Prostate gland (tissue), 2 donors: Measurements from ENCODE around the gene GFM1.

Experiments
- CTCF ChIP-seq, 4 experiments: fragments of 200-600 bp in 2 of 4; fragments of 450-650 bp in 2 of 4; sonication (generic) in 2 of 4; IDR thresholded peaks; 1 replicate in 3 of 4; 2 replicates in 1 of 4; pipeline ENCODE4 v1.5.1; 2016 to 2019; ENCODE audit warnings: antibody characterized with exemption in 4 of 4, mild to moderate bottlenecking in 2 of 4, moderate library complexity in 2 of 4
- POLR2A ChIP-seq: fragments of 450-650 bp; IDR thresholded peaks from one replicate; pipeline ENCODE4 v1.6.1; 2016; ENCODE audit warnings: antibody characterized with exemption, mild to moderate bottlenecking

DNA sequence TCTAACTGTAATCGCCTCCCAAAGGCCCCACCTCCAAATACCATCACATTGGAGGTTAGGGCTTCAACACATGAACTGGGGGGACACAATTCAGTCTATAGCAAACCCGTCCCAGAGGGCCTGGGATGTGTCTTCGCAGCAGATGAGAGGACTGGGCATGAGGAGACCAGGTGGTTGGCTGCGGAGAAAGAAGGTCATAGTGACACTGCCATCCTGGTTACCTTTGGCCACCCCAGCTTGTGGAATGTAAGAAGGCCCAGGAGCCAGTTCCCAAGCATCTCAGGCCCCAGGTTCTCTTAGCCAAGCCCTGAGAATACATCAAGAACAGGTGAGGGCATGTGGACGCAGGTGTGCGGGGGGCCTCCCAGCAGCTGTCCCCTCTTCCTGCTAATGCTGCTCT lies 94.3 kb downstream of the GFM1 start:
- no peak for TF ChIP-seq POLR2A
- TF ChIP-seq CTCF (IDR thresholded peaks at IDR 0.05), result no peak
